H9 (cell line): ENCODE measurements around the gene IGFL4. TPM values are rescaled to one million over a fixed set of nuclear protein-coding genes. Genes with fewer than 3 reads are reported as not detected.

Source experiments
- DNase-seq: peaks from one replicate; pipeline ENCODE4 v3.0.0-alpha.2; 2017
- H2AFZ ChIP-seq: one replicate; pipeline ENCODE4 v1.6.1; 2013; ENCODE audit warnings: mild to moderate bottlenecking, low read length, control low read depth, moderate library complexity
- H2AK5ac ChIP-seq: 2 replicates; pipeline ENCODE4 v1.6.1; 2013; ENCODE audit warnings: low read length, control low read depth, mixed read lengths; ENCODE audit not compliant: insufficient read length
- H2BK120ac ChIP-seq: one replicate; pipeline ENCODE4 v1.6.1; 2013; ENCODE audit warnings: low read depth, mild to moderate bottlenecking, low read length, control low read depth, inconsistent platforms; ENCODE audit not compliant: poor library complexity, severe bottlenecking
- H2BK12ac ChIP-seq: 2 replicates; pipeline ENCODE4 v1.6.1; 2013; ENCODE audit warnings: low read length, control low read depth, mixed read lengths, low read depth; ENCODE audit not compliant: insufficient read length
- H2BK15ac ChIP-seq: 2 replicates; pipeline ENCODE4 v1.6.1; 2013; ENCODE audit warnings: low read depth, low read length, control low read depth
- H2BK20ac ChIP-seq: one replicate; pipeline ENCODE4 v1.6.1; 2013; ENCODE audit warnings: low read depth, mild to moderate bottlenecking, low read length, control low read depth, inconsistent platforms; ENCODE audit not compliant: poor library complexity, severe bottlenecking
- H2BK5ac ChIP-seq: 2 replicates; pipeline ENCODE4 v1.6.1; 2013; ENCODE audit warnings: low read length, control low read depth, mixed read lengths; ENCODE audit not compliant: insufficient read length
- H3K14ac ChIP-seq: 2 replicates; pipeline ENCODE4 v1.6.1; 2013; ENCODE audit warnings: low read length, control low read depth; ENCODE audit not compliant: insufficient read depth
- H3K18ac ChIP-seq: 2 replicates; pipeline ENCODE4 v1.6.1; 2013; ENCODE audit warnings: low read depth, mild to moderate bottlenecking, mixed read lengths, low read length, control low read depth; ENCODE audit not compliant: insufficient read length
- H3K23ac ChIP-seq: 2 replicates; pipeline ENCODE4 v1.6.1; 2013; ENCODE audit warnings: low read length, control low read depth, mixed read lengths, low read depth; ENCODE audit not compliant: insufficient read length
- H3K23me2 ChIP-seq: 2 replicates; pipeline ENCODE4 v1.6.1; 2013; ENCODE audit warnings: low read depth, mild to moderate bottlenecking, mixed read lengths, low read length, control low read depth; ENCODE audit not compliant: insufficient read length, poor library complexity, severe bottlenecking
- H3K27ac ChIP-seq: 2 replicates; pipeline ENCODE4 v1.5.1; 2013; ENCODE audit warnings: low read length, control low read depth, mixed read lengths, low read depth; ENCODE audit not compliant: insufficient read length
- H3K27me3 ChIP-seq: 2 replicates; pipeline ENCODE4 v1.6.1; 2013; ENCODE audit warnings: low read length, control low read depth, inconsistent platforms; ENCODE audit not compliant: insufficient read depth
- H3K4ac ChIP-seq: 2 replicates; pipeline ENCODE4 v1.6.1; 2013; ENCODE audit warnings: low read depth, mild to moderate bottlenecking, control low read depth, inconsistent platforms, low read length, moderate library complexity
- H3K4me1 ChIP-seq: 2 replicates; pipeline ENCODE4 v1.6.1; 2013; ENCODE audit warnings: low read length, control low read depth, inconsistent platforms; ENCODE audit not compliant: insufficient read depth
- H3K4me2 ChIP-seq: 2 replicates; pipeline ENCODE4 v1.6.1; 2013; ENCODE audit warnings: low read length, control low read depth, mixed read lengths; ENCODE audit not compliant: insufficient read length, insufficient read depth
- H3K56ac ChIP-seq: 2 replicates; pipeline ENCODE4 v1.6.1; 2013; ENCODE audit warnings: low read depth, mild to moderate bottlenecking, mixed read lengths, low read length, control low read depth; ENCODE audit not compliant: insufficient read length
- H3K79me1 ChIP-seq: 2 replicates; pipeline ENCODE4 v1.6.1; 2013; ENCODE audit warnings: low read depth, mild to moderate bottlenecking, moderate library complexity, low read length, control low read depth, inconsistent platforms; ENCODE audit not compliant: insufficient read depth, poor library complexity, severe bottlenecking
- H3K79me2 ChIP-seq: 2 replicates; pipeline ENCODE4 v1.6.1; 2013; ENCODE audit warnings: low read length, control low read depth, inconsistent platforms; ENCODE audit not compliant: insufficient read depth
- H3K9ac ChIP-seq: 2 replicates; pipeline ENCODE4 v1.6.1; 2013; ENCODE audit warnings: low read length, control low read depth, mixed read lengths; ENCODE audit not compliant: insufficient read length; ENCODE audit errors: extremely low read depth
- H3K9me3 ChIP-seq: one replicate; pipeline ENCODE4 v1.6.1; 2013; ENCODE audit warnings: low read depth, low read length, inconsistent platforms; ENCODE audit not compliant: control insufficient read depth
- H3T11ph ChIP-seq: one replicate; pipeline ENCODE4 v1.6.1; 2013; ENCODE audit warnings: mild to moderate bottlenecking, low read length, control low read depth, inconsistent platforms
- H4K20me1 ChIP-seq: one replicate; pipeline ENCODE4 v1.6.1; 2013; ENCODE audit not compliant: control insufficient read depth, insufficient read length, insufficient read depth
- H4K5ac ChIP-seq: 2 replicates; pipeline ENCODE4 v1.6.1; 2013; ENCODE audit warnings: low read depth, mild to moderate bottlenecking, mixed read lengths, low read length, control low read depth; ENCODE audit not compliant: insufficient read length
- H4K8ac ChIP-seq: replicated peaks from 2 replicates; pipeline ENCODE4 v1.6.1; 2013; ENCODE audit warnings: low read length, control low read depth, mixed read lengths, low read depth; ENCODE audit not compliant: insufficient read length
- H4K91ac ChIP-seq: 2 replicates; pipeline ENCODE4 v1.6.1; 2013; ENCODE audit warnings: low read depth, mild to moderate bottlenecking, moderate library complexity, mixed read lengths, low read length, control low read depth; ENCODE audit not compliant: insufficient read length
- H3K27ac Mint-ChIP-seq, 3 experiments: 2 replicates in 2 of 3; 3 replicates in 1 of 3; pipeline ENCODE4 v1.8.0; 2020 to 2021; ENCODE audit warnings: mixed read lengths in 3 of 3, mild to moderate bottlenecking in 1 of 3, moderate library complexity in 1 of 3
- H3K27me3 Mint-ChIP-seq: 2 replicates; pipeline ENCODE4 v1.8.0; 2021; ENCODE audit warnings: low read depth, mild to moderate bottlenecking, moderate library complexity, mixed read lengths
- H3K36me3 Mint-ChIP-seq, 3 experiments: 2 replicates in 2 of 3; 3 replicates in 1 of 3; pipeline ENCODE4 v1.8.0; 2020 to 2021; ENCODE audit warnings: low read depth in 3 of 3, mixed read lengths in 3 of 3; ENCODE audit not compliant: insufficient read depth in 1 of 3
- H3K4me1 Mint-ChIP-seq, 2 experiments: 2 replicates each; pipeline ENCODE4 v1.8.0; 2020; ENCODE audit warnings: mixed read lengths in 2 of 2
- H3K4me3 Mint-ChIP-seq, 2 experiments: 2 replicates in 1 of 2; 3 replicates in 1 of 2; pipeline ENCODE4 v1.8.0; 2020 to 2021; ENCODE audit warnings: mild to moderate bottlenecking in 2 of 2, mixed read lengths in 2 of 2, moderate library complexity in 1 of 2
- H3K9me3 Mint-ChIP-seq, 2 experiments: 2 replicates in 1 of 2; 3 replicates in 1 of 2; pipeline ENCODE4 v1.8.0; 2020; ENCODE audit warnings: mild to moderate bottlenecking in 2 of 2, mixed read lengths in 2 of 2, moderate library complexity in 1 of 2
- WGBS: extraction: QIAGEN DNeasy Blood & Tissue Kit; methylation state at CpG from one replicate; pipeline ENCODE4 v1.1.7; 2013; ENCODE audit warnings: missing lambda C conversion rate, low lambda C conversion rate, mixed read lengths; ENCODE audit not compliant: insufficient read length; ENCODE audit errors: extremely low coverage; 5-methylcytosine and 5-hydroxymethylcytosine counted together
- total RNA-seq: library from RNA; stranded (reverse); gene quantifications from 2 replicates; pipeline ENCODE4 v1.2.1, GENCODE V29; 2021
- TF ChIP-seq, protein P1 (sequence below): fragments of 200-600 bp; sonication (generic); conservative IDR thresholded peaks from 3 replicates; pipeline ENCODE4 v1.8.0; 2021; ENCODE audit warnings: antibody characterized with exemption, mild to moderate bottlenecking

Gene IGFL4
- total RNA-seq, 1 experiment from 2014 or later: 0.33 TPM

DNA sequence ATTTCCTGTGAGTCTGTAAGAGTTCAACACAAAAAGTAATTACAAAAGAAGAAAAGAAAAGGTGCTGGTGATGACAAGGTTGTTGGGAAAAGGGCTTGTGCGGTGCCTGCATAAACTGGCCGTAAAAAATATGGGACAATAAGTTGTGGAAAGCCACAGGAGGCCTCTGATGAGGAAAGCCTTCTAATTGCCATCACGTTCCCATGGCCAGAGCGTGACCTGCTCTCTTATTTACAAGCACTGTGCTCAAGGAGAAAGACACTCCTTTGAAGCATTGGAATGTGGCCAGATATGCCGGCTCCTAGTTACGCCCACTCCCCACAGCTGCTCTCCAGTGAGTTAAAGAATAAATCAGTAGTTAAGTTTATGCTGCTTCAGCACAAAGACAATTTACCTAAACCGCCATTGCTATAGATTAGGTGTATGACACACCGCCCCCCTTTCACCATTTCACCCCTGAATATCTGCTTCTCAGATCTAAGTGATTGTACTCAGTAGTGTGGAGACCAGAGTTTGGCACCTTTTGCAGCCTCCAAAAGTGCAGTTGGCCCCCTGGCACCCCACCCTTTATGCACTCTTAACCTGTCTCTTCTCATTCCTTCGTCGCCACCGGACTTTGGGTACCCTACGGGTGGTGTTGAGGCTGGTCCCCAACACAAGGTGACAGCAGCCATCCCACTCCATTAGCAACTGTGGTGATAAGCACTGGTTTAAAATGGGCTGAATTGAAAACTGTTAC is 9.8 kb downstream of the IGFL4 start:
- H2BK120ac ChIP-seq: no peak overlapping the region
- H3K27me3 Mint-ChIP-seq: peaks cover 2% of the 10 kb centered on the region
- no peak overlapping the region for H4K91ac ChIP-seq
- H3K18ac ChIP-seq: no peak overlapping the region
- no peak overlapping the region for H3K27ac ChIP-seq
- H3K4ac ChIP-seq: no peak overlapping the region
- H3K79me1 ChIP-seq: no peaks in the 10 kb centered on the region
- H3K4me1 Mint-ChIP-seq: peaks cover 0 to 3% of the 10 kb centered on the region in 2 experiments; a peak in 2 of 4 replicates
- no peak overlapping the region for H4K8ac ChIP-seq
- no peaks in the 10 kb centered on the region for H3K27me3 ChIP-seq
- H2BK12ac ChIP-seq: no peak overlapping the region
- no peak overlapping the region for H2AFZ ChIP-seq
- H3T11ph ChIP-seq: no peak overlapping the region
- no peak overlapping the region for H4K5ac ChIP-seq
- no peaks in the 10 kb centered on the region for H3K79me2 ChIP-seq
- no peak overlapping the region for H3K4me3 Mint-ChIP-seq
- H2BK15ac ChIP-seq: no peak overlapping the region
- H2AK5ac ChIP-seq: no peak overlapping the region
- TF ChIP-seq, protein P1, sequence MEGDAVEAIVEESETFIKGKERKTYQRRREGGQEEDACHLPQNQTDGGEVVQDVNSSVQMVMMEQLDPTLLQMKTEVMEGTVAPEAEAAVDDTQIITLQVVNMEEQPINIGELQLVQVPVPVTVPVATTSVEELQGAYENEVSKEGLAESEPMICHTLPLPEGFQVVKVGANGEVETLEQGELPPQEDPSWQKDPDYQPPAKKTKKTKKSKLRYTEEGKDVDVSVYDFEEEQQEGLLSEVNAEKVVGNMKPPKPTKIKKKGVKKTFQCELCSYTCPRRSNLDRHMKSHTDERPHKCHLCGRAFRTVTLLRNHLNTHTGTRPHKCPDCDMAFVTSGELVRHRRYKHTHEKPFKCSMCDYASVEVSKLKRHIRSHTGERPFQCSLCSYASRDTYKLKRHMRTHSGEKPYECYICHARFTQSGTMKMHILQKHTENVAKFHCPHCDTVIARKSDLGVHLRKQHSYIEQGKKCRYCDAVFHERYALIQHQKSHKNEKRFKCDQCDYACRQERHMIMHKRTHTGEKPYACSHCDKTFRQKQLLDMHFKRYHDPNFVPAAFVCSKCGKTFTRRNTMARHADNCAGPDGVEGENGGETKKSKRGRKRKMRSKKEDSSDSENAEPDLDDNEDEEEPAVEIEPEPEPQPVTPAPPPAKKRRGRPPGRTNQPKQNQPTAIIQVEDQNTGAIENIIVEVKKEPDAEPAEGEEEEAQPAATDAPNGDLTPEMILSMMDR: no peak
- DNase-seq: no peak
- H4K20me1 ChIP-seq: no peaks in the 10 kb centered on the region
- H3K9me3 ChIP-seq: no peaks in the 10 kb centered on the region
- H3K9me3 Mint-ChIP-seq: peaks cover 4 to 5% of the 10 kb centered on the region in 2 experiments; a peak in 2 of 5 replicates
- no peak overlapping the region for H3K14ac ChIP-seq
- H3K9ac ChIP-seq: no peak overlapping the region
- H3K36me3 Mint-ChIP-seq: peaks cover 2 to 10% (median 7%) of the 10 kb centered on the region in 3 experiments; a peak in 5 of 7 replicates
- H2BK20ac ChIP-seq: no peak overlapping the region
- no peak overlapping the region for H2BK5ac ChIP-seq
- H3K4me2 ChIP-seq: no peak overlapping the region
- H3K23ac ChIP-seq: no peak overlapping the region
- H3K4me1 ChIP-seq: no peaks in the 10 kb centered on the region
- H3K27ac Mint-ChIP-seq: peak overlapping the region in 1 of 3 experiments; percentile 31; a peak in 1 of 7 replicates
- H3K56ac ChIP-seq: no peak overlapping the region
- H3K23me2 ChIP-seq: no peaks in the 10 kb centered on the region
- WGBS: no CpG with 5 or more reads among the region's 12 CpGs
